Keratinocyte (primary cell): ENCODE results near the gene ATN1. TPM values are rescaled to one million over a fixed set of nuclear protein-coding genes. Genes with fewer than 3 reads are reported as not detected.
"Not testable (repeated sequence)": the region's sequence is repeated elsewhere in the genome, so short reads cannot be mapped to it uniquely, and the experiment has no call there.

ENCODE experiments used
- DNase-seq: peaks from one replicate; pipeline ENCODE4 v3.0.0-alpha.2; 2011; ENCODE audit warnings: low read depth, missing footprints, low spot score
- FAIRE-seq: peaks from 2 replicates; lab custom pipeline; 2011; peaks lifted over from hg19 to GRCh38; lab: Jason Lieb, UNC
- H2AFZ ChIP-seq: 2 replicates; pipeline ENCODE4 v1.6.0; 2012; ENCODE audit warnings: low read length, control low read depth, inconsistent platforms; ENCODE audit not compliant: control insufficient read depth
- H3K27ac ChIP-seq: 2 replicates; pipeline ENCODE4 v1.5.1; 2011; ENCODE audit warnings: low read length; ENCODE audit not compliant: control insufficient read depth, insufficient read depth
- H3K27me3 ChIP-seq: 3 replicates; pipeline ENCODE4 v1.6.0; 2011; ENCODE audit warnings: low read length; ENCODE audit not compliant: control insufficient read depth, insufficient read depth; ENCODE audit errors: extremely low read depth
- H3K36me3 ChIP-seq, 2 experiments: 2 replicates in 1 of 2; 3 replicates in 1 of 2; pipeline ENCODE4 v1.5.1; 2011; ENCODE audit warnings: low read length in 2 of 2, mild to moderate bottlenecking in 1 of 2; ENCODE audit not compliant: control insufficient read depth in 2 of 2, insufficient read depth in 2 of 2; ENCODE audit errors: extremely low read depth in 1 of 2
- H3K4me1 ChIP-seq: 3 replicates; pipeline ENCODE4 v1.5.1; 2011; ENCODE audit warnings: low read length; ENCODE audit not compliant: control insufficient read depth, insufficient read depth; ENCODE audit errors: extremely low read depth
- H3K4me2 ChIP-seq: 3 replicates; pipeline ENCODE4 v1.6.0; 2011; ENCODE audit warnings: low read depth, low read length; ENCODE audit not compliant: control insufficient read depth, insufficient read depth; ENCODE audit errors: extremely low read depth
- H3K4me3 ChIP-seq, 3 experiments: fragments of 200-600 bp in 1 of 3; sonication (generic) in 1 of 3; 2 replicates in 2 of 3; 3 replicates in 1 of 3; pipeline ENCODE4 v1.5.1; 2011 to 2016; ENCODE audit warnings: low read length in 3 of 3, mild to moderate bottlenecking in 3 of 3, control low read depth in 2 of 3, inconsistent platforms in 1 of 3, low read depth in 1 of 3, mixed read lengths in 1 of 3, mixed run types in 1 of 3, moderate library complexity in 1 of 3; ENCODE audit not compliant: control insufficient read depth in 2 of 3, insufficient read depth in 2 of 3; ENCODE audit errors: extremely low read depth in 1 of 3
- H3K79me2 ChIP-seq: 2 replicates; pipeline ENCODE4 v1.6.0; 2012; ENCODE audit warnings: low read length; ENCODE audit not compliant: control insufficient read depth, insufficient read depth
- H3K9ac ChIP-seq: 3 replicates; pipeline ENCODE4 v1.6.0; 2011; ENCODE audit warnings: low read length; ENCODE audit not compliant: control insufficient read depth, insufficient read depth; ENCODE audit errors: extremely low read depth
- H3K9me1 ChIP-seq: 3 replicates; pipeline ENCODE4 v1.6.0; 2011; ENCODE audit warnings: low read length; ENCODE audit not compliant: control insufficient read depth, insufficient read depth; ENCODE audit errors: extremely low read depth
- H3K9me3 ChIP-seq: 2 replicates; pipeline ENCODE4 v1.5.1; 2012; ENCODE audit warnings: low read depth, low read length; ENCODE audit not compliant: control insufficient read depth
- H4K20me1 ChIP-seq: 3 replicates; pipeline ENCODE4 v1.6.0; 2011; ENCODE audit warnings: low read length; ENCODE audit not compliant: control insufficient read depth, insufficient read depth; ENCODE audit errors: extremely low read depth
- CTCF ChIP-seq, 3 experiments: IDR thresholded peaks in 1 of 3; conservative IDR thresholded peaks in 1 of 3; optimal IDR thresholded peaks in 1 of 3; 2 replicates in 2 of 3; 3 replicates in 1 of 3; pipeline versions ENCODE3 to v1.5.1; 2011; ENCODE audit warnings: low read length in 3 of 3, mild to moderate bottlenecking in 3 of 3, moderate library complexity in 2 of 3, control low read depth in 1 of 3, inconsistent platforms in 1 of 3; ENCODE audit not compliant: insufficient read depth in 2 of 3; ENCODE audit errors: extremely low read depth in 1 of 3
- EZH2 ChIP-seq: IDR thresholded peaks from one replicate; pipeline ENCODE4 v1.6.1; 2012; ENCODE audit warnings: inconsistent platforms, mild to moderate bottlenecking, low read length, moderate library complexity
- dilution Hi-C: fragments of 300-500 bp; cut with MboI; formaldehyde crosslinking; loops from one replicate; pipeline ENCODE4 v1.7.0; 2020; ENCODE audit warnings: low sequenced_read_pairs; ENCODE audit not compliant: extremely low pct_ligation_motif_present
- polyA plus RNA-seq, 5 experiments: library from polyadenylated mRNA; depleted of rRNA in 3 of 5; stranded (reverse) in 3 of 5; stranded (forward) in 1 of 5; unstranded in 1 of 5; fragments of >200 nt; gene quantifications; 1 replicate in 1 of 5; 2 replicates in 3 of 5; 3 replicates in 1 of 5; pipeline versions ENCODE4 v1.2.1 to v1.2.3, GENCODE V29; 2011 to 2012; ENCODE audit warnings: missing spikeins in 2 of 5, low read depth in 1 of 5, low replicate concordance in 1 of 5

ATN1 gene
- polyA plus RNA-seq, 1 donor (not counting 4 experiments of a cell fraction or from before 2014, with no cell fraction given) = 6.2 TPM

- Histone ChIP-seq H3K9me1 (no peaks in the 10 kb centered on the region), H3K4me2 (no peak overlapping the region), H2AFZ (no peak overlapping the region), H4K20me1 (no peaks in the 10 kb centered on the region), H3K9ac (no peak overlapping the region), H3K4me1 (no peaks in the 10 kb centered on the region), H3K27ac (no peak overlapping the region), H3K36me3 (no peaks in the 10 kb centered on the region), H3K27me3 (no peaks in the 10 kb centered on the region), H3K79me2 (no peaks in the 10 kb centered on the region), H3K9me3 (no peaks in the 10 kb centered on the region), H3K4me3 (no peak overlapping the region)
- dilution Hi-C loops = no loop called here
- TF ChIP-seq CTCF (optimal IDR thresholded peaks at IDR 0.05 in 1 of 3, IDR thresholded peaks at IDR 0.05 in 1 of 3, conservative IDR thresholded peaks at IDR 0.05 in 1 of 3; ENCODE audit: extremely low read depth in 1 of 3, insufficient read depth in 2 of 3, low read length in 3 of 3) (no peak), EZH2 (no peak)
- FAIRE-seq = no peak
- DNase-seq = no peak
Measured at GRCh38 chr12:6884539-6884938, 43.2 kb upstream of the ATN1 start.

- FAIRE-seq, H3K79me2 ChIP-seq, H3K27ac ChIP-seq, H3K9me1 ChIP-seq, H3K4me2 ChIP-seq, H3K4me3 ChIP-seq, H3K9me3 ChIP-seq, dilution Hi-C loops, H3K4me1 ChIP-seq, H4K20me1 ChIP-seq, H3K27me3 ChIP-seq, H3K36me3 ChIP-seq, H2AFZ ChIP-seq, H3K9ac ChIP-seq, DNase-seq: not testable (repeated sequence)
Measured at GRCh38 chr12:6886206-6886999, 41.4 kb upstream of the ATN1 start.
